HepG2 (cell line): ENCODE measurements around the gene ATP5PB. TPM values are rescaled to one million over a fixed set of nuclear protein-coding genes. Genes with fewer than 3 reads are reported as not detected.

Experiments
- BRF2 ChIP-seq: sonication (generic); formaldehyde crosslinking; IDR thresholded peaks from 2 replicates; pipeline ENCODE4 v1.8.1; 2022; ENCODE audit warnings: mild to moderate bottlenecking, missing genetic modification reagents
- CCDC6 ChIP-seq: sonication (generic); formaldehyde crosslinking; IDR thresholded peaks from 2 replicates; pipeline ENCODE4 v1.8.1; 2022; ENCODE audit warnings: mild to moderate bottlenecking, missing genetic modification reagents, moderate library complexity
- DMAP1 ChIP-seq: IDR thresholded peaks from 2 replicates; pipeline ENCODE4 v1.6.1; 2016
- DRAP1 ChIP-seq: IDR thresholded peaks from 2 replicates; pipeline ENCODE4 v1.6.1; 2016; ENCODE audit warnings: missing genetic modification reagents, missing compliant biosample characterization
- FOSL1 ChIP-seq: sonication (generic); formaldehyde crosslinking; IDR thresholded peaks from 2 replicates; pipeline ENCODE4 v1.9.0; 2021; ENCODE audit warnings: missing genetic modification reagents, borderline replicate concordance
- HBP1 ChIP-seq: IDR thresholded peaks from 2 replicates; pipeline ENCODE4 v1.6.1; 2016; ENCODE audit warnings: low read depth, control low read depth
- HOXD1 ChIP-seq: sonication (generic); formaldehyde crosslinking; IDR thresholded peaks from 2 replicates; pipeline ENCODE4 v1.5.0; 2020; ENCODE audit warnings: missing genetic modification reagents
- MED8 ChIP-seq: sonication (generic); formaldehyde crosslinking; IDR thresholded peaks from 2 replicates; pipeline ENCODE4 v1.8.1; 2023; ENCODE audit warnings: mild to moderate bottlenecking, missing genetic modification reagents; ENCODE audit not compliant: insufficient replicate concordance
- NR2F2 ChIP-seq: IDR thresholded peaks from 2 replicates; pipeline ENCODE4 v1.6.1; 2012; ENCODE audit warnings: low read depth, inconsistent platforms, borderline replicate concordance
- PAXIP1 ChIP-seq: sonication (generic); formaldehyde crosslinking; conservative IDR thresholded peaks from 2 replicates; pipeline ENCODE4 v1.4.0; 2020; ENCODE audit warnings: mild to moderate bottlenecking, missing genetic modification reagents, moderate library complexity
- PITX1 ChIP-seq: sonication (generic); formaldehyde crosslinking; IDR thresholded peaks from 2 replicates; pipeline ENCODE4 v1.5.1; 2020; ENCODE audit warnings: mild to moderate bottlenecking, missing genetic modification reagents
- PRDM15 ChIP-seq: sonication (generic); formaldehyde crosslinking; IDR thresholded peaks from 2 replicates; pipeline ENCODE4 v1.4.0; 2020; ENCODE audit warnings: missing genetic modification reagents
- PRMT3 ChIP-seq: sonication (generic); formaldehyde crosslinking; IDR thresholded peaks from 2 replicates; pipeline ENCODE4 v1.8.1; 2022; ENCODE audit warnings: low read depth, mild to moderate bottlenecking, moderate library complexity, missing genetic modification reagents, borderline replicate concordance
- SOX6 ChIP-seq, 2 experiments: fragments of 450-650 bp in 1 of 2; sonication (generic) in 1 of 2; formaldehyde crosslinking in 1 of 2; IDR thresholded peaks; 2 replicates each; pipeline versions ENCODE4 v1.4.0 to v1.6.1; 2017 to 2020; ENCODE audit warnings: antibody characterized with exemption in 1 of 2, mild to moderate bottlenecking in 1 of 2, missing genetic modification reagents in 1 of 2
- TCF7 ChIP-seq: sonication (generic); IDR thresholded peaks from 2 replicates; pipeline ENCODE4 v1.6.1; 2016; ENCODE audit warnings: antibody characterized with exemption, low read depth
- ZNF574 ChIP-seq: sonication (generic); formaldehyde crosslinking; IDR thresholded peaks from 2 replicates; pipeline ENCODE4 v1.4.0; 2020; ENCODE audit warnings: missing genetic modification reagents
- ZNF792 ChIP-seq: IDR thresholded peaks from 2 replicates; pipeline ENCODE4 v1.6.1; 2016
- polyA plus RNA-seq, 8 experiments: library from polyadenylated mRNA; depleted of rRNA in 3 of 8; stranded (reverse) in 7 of 8; unstranded in 1 of 8; fragments of >200 nt; fragmentation: Illumina TruSeq in 4 of 8; extraction: Trizol in 4 of 8; gene quantifications; 2 replicates each; pipeline versions ENCODE4 v1.2.1 to v1.2.3, GENCODE V29; 2011 to 2016; ENCODE audit warnings: low read depth in 4 of 8, missing spikeins in 1 of 8, mixed read lengths in 1 of 8; ENCODE audit not compliant: insufficient read depth in 1 of 8
- total RNA-seq, 5 experiments: library from RNA; depleted of rRNA; stranded (reverse); fragments of >200 nt; fragmentation: Illumina TruSeq; extraction: Trizol; gene quantifications; 2 replicates each; pipeline ENCODE4 v1.2.3, GENCODE V29; 2016; ENCODE audit warnings: low read depth in 1 of 5

The ATP5PB gene
- total and polyA plus RNA-seq, 2 of the 13 experiments (the other 11 are each of a cell fraction or from before 2014, with no cell fraction given) = 297 to 541 TPM

GRCh38 chr1:111414756-111415155 is 34.5 kb upstream of the ATP5PB start (continued):
- TF ChIP-seq TCF7 (no peak), SOX6 (IDR thresholded peaks at IDR 0.05) (no peak), SOX6 (CRISPR knock-in tag; IDR thresholded peaks at IDR 0.05) (no peak), PRDM15 (no peak), DRAP1 (CRISPR knock-in tag) (no peak), HBP1 (CRISPR knock-in tag) (no peak), DMAP1 (no peak), NR2F2 (peak; percentile 92), CCDC6 (CRISPR knock-in tag) (no peak), PITX1 (CRISPR knock-in tag) (no peak), PAXIP1 (CRISPR knock-in tag) (no peak), ZNF574 (CRISPR knock-in tag) (no peak), HOXD1 (CRISPR knock-in tag) (no peak), FOSL1 (CRISPR knock-in tag) (0 out of 2 replicates have a peak, but pooled peaks have one; percentile 13), PRMT3 (CRISPR knock-in tag) (no peak), MED8 (no peak), ZNF792 (CRISPR knock-in tag) (no peak), BRF2 (CRISPR knock-in tag) (no peak)
